Measurements from ENCODE around the gene TMC3. TPM values are rescaled to one million over a fixed set of nuclear protein-coding genes. Genes with fewer than 3 reads are reported as not detected.

The TMC3 gene
- total and polyA plus RNA-seq, 12 donors: 0.03 to 0.08 (median 0.04) TPM; not detected in 9

- intact Hi-C loops (cut with DNase I): loop anchor here in 1 of 2 donors (10.0 kb wide), 1 partner anchor 323 kb away; no protein-coding TSS in a partner anchor
- Histone ChIP-seq H3K4me1 (replicated peaks in 1 of 2) (peaks cover 8 to 11% of the 10 kb centered on the region in 2 donors), H3K36me3 (replicated peaks in 1 of 2) (no peaks in the 10 kb centered on the region), H3K9me3 (replicated peaks in 1 of 3) (no peaks in the 10 kb centered on the region), H3K27me3 (no peaks in the 10 kb centered on the region), H3K27ac (no peak overlapping the region), H3K4me3 (no peak overlapping the region)
- DNase-seq: peak in 1 of 7 donors; percentile 3
- no peak for TF ChIP-seq CTCF (IDR thresholded peaks at IDR 0.05)
- TF ChIP-seq POLR2A (IDR thresholded peaks at IDR 0.05): no peak
- 80 to 100% (median 92%) methylated on average over 1 to 6 of the region's 6 CpGs for WGBS, 4 donors
These were observed 56.4 kb downstream of the TMC3 start for GRCh38 chr15:81317642-81318017.

- 82 to 93% (median 88%) methylated on average over 3 of the region's 3 CpGs for WGBS, 4 donors
- no peak for TF ChIP-seq CTCF (IDR thresholded peaks at IDR 0.05)
- TF ChIP-seq POLR2A (IDR thresholded peaks at IDR 0.05): no peak
- DNase-seq: no peak
- Histone ChIP-seq H3K9me3 (replicated peaks in 1 of 3) (no peaks in the 10 kb centered on the region), H3K27me3 (no peaks in the 10 kb centered on the region), H3K27ac (no peak overlapping the region), H3K36me3 (replicated peaks in 1 of 2) (no peaks in the 10 kb centered on the region), H3K4me1 (replicated peaks in 1 of 2) (peaks cover 8 to 14% of the 10 kb centered on the region in 2 donors), H3K4me3 (no peak overlapping the region)
- intact Hi-C loops (cut with DNase I): loop anchor here in 1 of 2 donors (10.0 kb wide), 1 partner anchor 321 kb away; no protein-coding TSS in a partner anchor
These were observed 57.7 kb downstream of the TMC3 start for GRCh38 chr15:81316267-81316666.

- Histone ChIP-seq H3K27ac (no peak overlapping the region), H3K4me1 (replicated peaks in 1 of 2) (peaks cover 8 to 14% of the 10 kb centered on the region in 2 donors), H3K9me3 (replicated peaks in 1 of 3) (no peaks in the 10 kb centered on the region), H3K4me3 (no peak overlapping the region), H3K27me3 (no peaks in the 10 kb centered on the region), H3K36me3 (replicated peaks in 1 of 2) (no peaks in the 10 kb centered on the region)
- intact Hi-C loops (cut with DNase I): loop anchor here in 1 of 2 donors (10.0 kb wide), 1 partner anchor 321 kb away; no protein-coding TSS in a partner anchor
- TF ChIP-seq CTCF (IDR thresholded peaks at IDR 0.05) (no peak), POLR2A (IDR thresholded peaks at IDR 0.05) (no peak)
- DNase-seq: peak in 1 of 7 donors; percentile 4
- 83 to 93% (median 88%) methylated on average over 14 of the region's 14 CpGs for WGBS, 4 donors
These were observed 58.4 kb downstream of the TMC3 start for GRCh38 chr15:81315452-81316175.

- no peak overlapping the region for H3K27ac ChIP-seq
- no peaks in the 10 kb centered on the region for H3K36me3 ChIP-seq (replicated peaks in 1 of 2)
- TF ChIP-seq POLR2A (IDR thresholded peaks at IDR 0.05) (no peak), CTCF (IDR thresholded peaks at IDR 0.05) (no peak)
- no peaks in the 10 kb centered on the region for H3K27me3 ChIP-seq
- peak in 1 of 7 donors; percentile 2 for DNase-seq
- 87 to 91% (median 90%) methylated on average over 5 of the region's 5 CpGs for WGBS, 4 donors
- no peak overlapping the region for H3K4me3 ChIP-seq
- intact Hi-C loops (cut with DNase I): loop anchor here in 1 of 2 donors (10.0 kb wide), 1 partner anchor 320 kb away; no protein-coding TSS in a partner anchor
- H3K9me3 ChIP-seq (replicated peaks in 1 of 3): no peaks in the 10 kb centered on the region
- H3K4me1 ChIP-seq (replicated peaks in 1 of 2): peaks cover 8 to 14% of the 10 kb centered on the region in 2 donors
These were observed 59.6 kb downstream of the TMC3 start for GRCh38 chr15:81314378-81314777.

Data from adrenal gland (tissue), 12 donors.